Thyroid gland (tissue), 4 donors: ENCODE results near the gene MIEN1.

ENCODE experiments used
- POLR2A ChIP-seq, 2 donors: fragments of 450-650 bp; IDR thresholded peaks; one replicate each; pipeline ENCODE4 v1.6.1; 2017; ENCODE audit warnings: antibody characterized with exemption in 2 of 2, mild to moderate bottlenecking in 2 of 2, moderate library complexity in 1 of 2
- TF ChIP-seq, protein P1 (sequence below), 6 experiments: fragments of 200-600 bp in 3 of 6; fragments of 450-650 bp in 3 of 6; sonication (generic) in 3 of 6; IDR thresholded peaks; one replicate each; pipeline ENCODE4 v1.5.1; 2016 to 2019; ENCODE audit warnings: antibody characterized with exemption in 6 of 6, mild to moderate bottlenecking in 2 of 6, inconsistent platforms in 1 of 6, moderate library complexity in 1 of 6

GRCh38 chr17:39702901-39703893 lies 27.1 kb downstream of the MIEN1 start:
- TF ChIP-seq, protein P1, sequence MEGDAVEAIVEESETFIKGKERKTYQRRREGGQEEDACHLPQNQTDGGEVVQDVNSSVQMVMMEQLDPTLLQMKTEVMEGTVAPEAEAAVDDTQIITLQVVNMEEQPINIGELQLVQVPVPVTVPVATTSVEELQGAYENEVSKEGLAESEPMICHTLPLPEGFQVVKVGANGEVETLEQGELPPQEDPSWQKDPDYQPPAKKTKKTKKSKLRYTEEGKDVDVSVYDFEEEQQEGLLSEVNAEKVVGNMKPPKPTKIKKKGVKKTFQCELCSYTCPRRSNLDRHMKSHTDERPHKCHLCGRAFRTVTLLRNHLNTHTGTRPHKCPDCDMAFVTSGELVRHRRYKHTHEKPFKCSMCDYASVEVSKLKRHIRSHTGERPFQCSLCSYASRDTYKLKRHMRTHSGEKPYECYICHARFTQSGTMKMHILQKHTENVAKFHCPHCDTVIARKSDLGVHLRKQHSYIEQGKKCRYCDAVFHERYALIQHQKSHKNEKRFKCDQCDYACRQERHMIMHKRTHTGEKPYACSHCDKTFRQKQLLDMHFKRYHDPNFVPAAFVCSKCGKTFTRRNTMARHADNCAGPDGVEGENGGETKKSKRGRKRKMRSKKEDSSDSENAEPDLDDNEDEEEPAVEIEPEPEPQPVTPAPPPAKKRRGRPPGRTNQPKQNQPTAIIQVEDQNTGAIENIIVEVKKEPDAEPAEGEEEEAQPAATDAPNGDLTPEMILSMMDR (IDR thresholded peaks at IDR 0.05), result no peak
- peak in 1 of 2 donors; percentile 39 for TF ChIP-seq POLR2A (IDR thresholded peaks at IDR 0.05)
